DOHH2 (cell line): ENCODE results near the gene HEPHL1.

ENCODE experiments used
- EZH2phosphoT487 ChIP-seq: fragments of 200-600 bp; sonication (generic); IDR thresholded peaks from 2 replicates; pipeline ENCODE4 v1.6.1; 2017; ENCODE audit warnings: borderline replicate concordance, mild to moderate bottlenecking, antibody characterized with exemption, low read length, moderate library complexity, mixed read lengths
- TF ChIP-seq, protein P1 (sequence below): fragments of 200-600 bp; sonication (generic); IDR thresholded peaks from one replicate; pipeline ENCODE4 v1.5.1; 2014; ENCODE audit warnings: antibody characterized with exemption, mild to moderate bottlenecking, low read depth, low read length; ENCODE audit not compliant: poor library complexity, severe bottlenecking

DNA sequence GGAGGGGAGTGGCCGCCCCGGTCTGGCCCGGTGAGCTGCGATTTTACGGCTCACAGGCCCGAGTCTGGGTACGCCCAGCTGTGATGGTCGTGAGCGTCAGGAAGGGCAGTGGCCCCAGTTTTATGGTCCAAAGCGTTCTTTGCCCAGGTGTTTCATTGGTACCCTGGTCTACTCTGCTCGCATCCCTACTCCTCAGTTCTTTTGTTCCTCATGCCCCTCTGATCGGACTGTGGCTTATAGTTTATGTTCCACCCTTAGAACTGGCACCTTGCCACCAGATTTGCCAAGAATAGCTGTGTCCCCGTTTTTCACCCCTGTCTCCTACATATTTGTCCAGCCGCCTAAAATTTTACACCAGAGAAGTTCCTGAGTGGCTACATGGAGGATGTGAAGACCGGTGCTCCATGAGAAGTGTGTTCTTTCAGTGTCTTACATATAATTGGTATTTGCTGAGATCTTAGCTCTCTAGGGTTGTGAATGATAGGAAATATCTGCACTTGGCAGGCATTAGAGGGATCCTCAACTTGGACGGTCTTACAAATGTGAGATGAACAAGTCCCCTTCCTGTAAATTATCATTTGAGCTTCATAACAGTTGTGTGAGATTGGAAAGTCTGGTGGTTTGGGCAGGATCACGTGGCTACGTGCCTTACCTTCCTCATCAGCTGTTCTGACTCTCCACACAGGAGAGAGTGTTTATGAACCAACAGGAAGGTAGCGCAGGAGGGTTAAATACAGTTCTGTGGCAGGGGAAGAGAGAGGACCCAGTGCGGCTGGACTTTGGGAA, 108.6 kb downstream of the HEPHL1 start:
- TF ChIP-seq, protein P1, sequence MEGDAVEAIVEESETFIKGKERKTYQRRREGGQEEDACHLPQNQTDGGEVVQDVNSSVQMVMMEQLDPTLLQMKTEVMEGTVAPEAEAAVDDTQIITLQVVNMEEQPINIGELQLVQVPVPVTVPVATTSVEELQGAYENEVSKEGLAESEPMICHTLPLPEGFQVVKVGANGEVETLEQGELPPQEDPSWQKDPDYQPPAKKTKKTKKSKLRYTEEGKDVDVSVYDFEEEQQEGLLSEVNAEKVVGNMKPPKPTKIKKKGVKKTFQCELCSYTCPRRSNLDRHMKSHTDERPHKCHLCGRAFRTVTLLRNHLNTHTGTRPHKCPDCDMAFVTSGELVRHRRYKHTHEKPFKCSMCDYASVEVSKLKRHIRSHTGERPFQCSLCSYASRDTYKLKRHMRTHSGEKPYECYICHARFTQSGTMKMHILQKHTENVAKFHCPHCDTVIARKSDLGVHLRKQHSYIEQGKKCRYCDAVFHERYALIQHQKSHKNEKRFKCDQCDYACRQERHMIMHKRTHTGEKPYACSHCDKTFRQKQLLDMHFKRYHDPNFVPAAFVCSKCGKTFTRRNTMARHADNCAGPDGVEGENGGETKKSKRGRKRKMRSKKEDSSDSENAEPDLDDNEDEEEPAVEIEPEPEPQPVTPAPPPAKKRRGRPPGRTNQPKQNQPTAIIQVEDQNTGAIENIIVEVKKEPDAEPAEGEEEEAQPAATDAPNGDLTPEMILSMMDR: no peak
- TF ChIP-seq EZH2phosphoT487: no peak
